ENCODE results near the gene NR6A1. TPM values are rescaled to one million over a fixed set of nuclear protein-coding genes. Genes with fewer than 3 reads are reported as not detected.

NR6A1 gene
- total and polyA plus RNA-seq, 2 experiments from 2014 or later, result 44.2 to 139 TPM

DNA sequence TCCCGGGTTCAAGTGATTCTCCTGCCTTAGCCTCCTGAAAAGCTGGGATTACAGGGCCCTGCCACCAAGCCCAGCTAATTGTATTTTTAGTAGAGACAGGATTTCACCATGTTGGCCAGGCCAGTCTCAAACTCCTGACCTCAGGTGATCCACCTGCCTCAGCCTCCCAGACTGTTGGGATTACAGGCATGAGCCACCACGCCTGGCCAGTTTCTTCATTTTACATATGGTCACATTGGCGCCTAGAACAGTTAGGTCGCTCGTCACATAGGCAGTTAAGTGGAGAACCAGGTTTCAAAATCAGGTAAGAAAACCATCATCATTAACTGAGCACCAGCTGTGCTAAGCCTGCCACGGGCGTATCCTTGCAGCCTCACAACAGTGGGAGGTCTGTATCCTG is 41.9 kb upstream of the NR6A1 start (continued):
- TF ChIP-seq, protein P1, sequence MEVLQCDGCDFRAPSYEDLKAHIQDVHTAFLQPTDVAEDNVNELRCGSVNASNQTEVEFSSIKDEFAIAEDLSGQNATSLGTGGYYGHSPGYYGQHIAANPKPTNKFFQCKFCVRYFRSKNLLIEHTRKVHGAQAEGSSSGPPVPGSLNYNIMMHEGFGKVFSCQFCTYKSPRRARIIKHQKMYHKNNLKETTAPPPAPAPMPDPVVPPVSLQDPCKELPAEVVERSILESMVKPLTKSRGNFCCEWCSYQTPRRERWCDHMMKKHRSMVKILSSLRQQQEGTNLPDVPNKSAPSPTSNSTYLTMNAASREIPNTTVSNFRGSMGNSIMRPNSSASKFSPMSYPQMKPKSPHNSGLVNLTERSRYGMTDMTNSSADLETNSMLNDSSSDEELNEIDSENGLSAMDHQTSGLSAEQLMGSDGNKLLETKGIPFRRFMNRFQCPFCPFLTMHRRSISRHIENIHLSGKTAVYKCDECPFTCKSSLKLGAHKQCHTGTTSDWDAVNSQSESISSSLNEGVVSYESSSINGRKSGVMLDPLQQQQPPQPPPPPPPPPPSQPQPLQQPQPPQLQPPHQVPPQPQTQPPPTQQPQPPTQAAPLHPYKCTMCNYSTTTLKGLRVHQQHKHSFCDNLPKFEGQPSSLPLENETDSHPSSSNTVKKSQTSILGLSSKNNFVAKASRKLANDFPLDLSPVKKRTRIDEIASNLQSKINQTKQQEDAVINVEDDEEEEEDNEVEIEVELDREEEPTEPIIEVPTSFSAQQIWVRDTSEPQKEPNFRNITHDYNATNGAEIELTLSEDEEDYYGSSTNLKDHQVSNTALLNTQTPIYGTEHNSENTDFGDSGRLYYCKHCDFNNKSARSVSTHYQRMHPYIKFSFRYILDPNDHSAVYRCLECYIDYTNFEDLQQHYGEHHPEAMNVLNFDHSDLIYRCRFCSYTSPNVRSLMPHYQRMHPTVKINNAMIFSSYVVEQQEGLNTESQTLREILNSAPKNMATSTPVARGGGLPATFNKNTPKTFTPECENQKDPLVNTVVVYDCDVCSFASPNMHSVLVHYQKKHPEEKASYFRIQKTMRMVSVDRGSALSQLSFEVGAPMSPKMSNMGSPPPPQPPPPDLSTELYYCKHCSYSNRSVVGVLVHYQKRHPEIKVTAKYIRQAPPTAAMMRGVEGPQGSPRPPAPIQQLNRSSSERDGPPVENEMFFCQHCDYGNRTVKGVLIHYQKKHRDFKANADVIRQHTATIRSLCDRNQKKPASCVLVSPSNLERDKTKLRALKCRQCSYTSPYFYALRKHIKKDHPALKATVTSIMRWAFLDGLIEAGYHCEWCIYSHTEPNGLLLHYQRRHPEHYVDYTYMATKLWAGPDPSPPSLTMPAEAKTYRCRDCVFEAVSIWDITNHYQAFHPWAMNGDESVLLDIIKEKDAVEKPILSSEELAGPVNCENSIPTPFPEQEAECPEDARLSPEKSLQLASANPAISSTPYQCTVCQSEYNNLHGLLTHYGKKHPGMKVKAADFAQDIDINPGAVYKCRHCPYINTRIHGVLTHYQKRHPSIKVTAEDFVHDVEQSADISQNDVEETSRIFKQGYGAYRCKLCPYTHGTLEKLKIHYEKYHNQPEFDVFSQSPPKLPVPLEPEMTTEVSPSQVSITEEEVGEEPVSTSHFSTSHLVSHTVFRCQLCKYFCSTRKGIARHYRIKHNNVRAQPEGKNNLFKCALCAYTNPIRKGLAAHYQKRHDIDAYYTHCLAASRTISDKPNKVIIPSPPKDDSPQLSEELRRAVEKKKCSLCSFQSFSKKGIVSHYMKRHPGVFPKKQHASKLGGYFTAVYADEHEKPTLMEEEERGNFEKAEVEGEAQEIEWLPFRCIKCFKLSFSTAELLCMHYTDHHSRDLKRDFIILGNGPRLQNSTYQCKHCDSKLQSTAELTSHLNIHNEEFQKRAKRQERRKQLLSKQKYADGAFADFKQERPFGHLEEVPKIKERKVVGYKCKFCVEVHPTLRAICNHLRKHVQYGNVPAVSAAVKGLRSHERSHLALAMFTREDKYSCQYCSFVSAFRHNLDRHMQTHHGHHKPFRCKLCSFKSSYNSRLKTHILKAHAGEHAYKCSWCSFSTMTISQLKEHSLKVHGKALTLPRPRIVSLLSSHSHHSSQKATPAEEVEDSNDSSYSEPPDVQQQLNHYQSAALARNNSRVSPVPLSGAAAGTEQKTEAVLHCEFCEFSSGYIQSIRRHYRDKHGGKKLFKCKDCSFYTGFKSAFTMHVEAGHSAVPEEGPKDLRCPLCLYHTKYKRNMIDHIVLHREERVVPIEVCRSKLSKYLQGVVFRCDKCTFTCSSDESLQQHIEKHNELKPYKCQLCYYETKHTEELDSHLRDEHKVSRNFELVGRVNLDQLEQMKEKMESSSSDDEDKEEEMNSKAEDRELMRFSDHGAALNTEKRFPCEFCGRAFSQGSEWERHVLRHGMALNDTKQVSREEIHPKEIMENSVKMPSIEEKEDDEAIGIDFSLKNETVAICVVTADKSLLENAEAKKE (CRISPR knock-in tag; IDR thresholded peaks at IDR 0.05), result no peak
- no peak for TF ChIP-seq ZNF114 (CRISPR knock-in tag; IDR thresholded peaks at IDR 0.05)
- no peak for TF ChIP-seq JUNB (IDR thresholded peaks at IDR 0.05; ENCODE audit: unreplicated experiment)
- no peak for TF ChIP-seq EZH2phosphoT487 (IDR thresholded peaks at IDR 0.05; ENCODE audit: unreplicated experiment)
- TF ChIP-seq NANOG (IDR thresholded peaks at IDR 0.05; ENCODE audit: borderline replicate concordance), result no peak

GRCh38 chr9:124812441-124812876 is 41.3 kb upstream of the NR6A1 start:
- H3K36me3 Mint-ChIP-seq (ENCODE audit: low read depth), result no peaks in the 10 kb centered on the region; the same call in 2 of the 3 replicates
- Histone ChIP-seq H3K36me3 (ENCODE audit: insufficient read depth) (no peaks in the 10 kb centered on the region), H3K4me2 (no peak overlapping the region), H3F3A (replicated peaks; ENCODE audit: low read depth) (0 out of 2 replicates have a peak, but pooled peaks cover 4% of the 10 kb centered on the region), H2AFZ (no peak overlapping the region), H3K79me2 (replicated peaks; ENCODE audit: insufficient read depth) (no peaks in the 10 kb centered on the region), H4K20me1 (replicated peaks; ENCODE audit: insufficient read depth) (no peaks in the 10 kb centered on the region), H3K9me2 (ENCODE audit: insufficient read depth) (no peaks in the 10 kb centered on the region), H3K27me3 (ENCODE audit: insufficient read depth) (no peaks in the 10 kb centered on the region), H3K4me1 (ENCODE audit: insufficient read depth) (peaks cover 14% of the 10 kb centered on the region), H3K27ac (ENCODE audit: low read depth) (no peak overlapping the region), H3K4me3 (no peak overlapping the region)
- H3K4me3 Mint-ChIP-seq, result no peak overlapping the region
- peaks cover 12% of the 10 kb centered on the region for H3K27me3 Mint-ChIP-seq (ENCODE audit: insufficient read depth, low read depth, poor library complexity)
- H3K9me3 Mint-ChIP-seq, result no peaks in the 10 kb centered on the region
- ATAC-seq, result no peak; the same call in 2 of the 3 replicates
- no peak for DNase-seq (ENCODE audit: low spot score)
- H3K27ac Mint-ChIP-seq, result no peak overlapping the region
- H3K4me1 Mint-ChIP-seq, result peaks cover 34% of the 10 kb centered on the region
- TF ChIP-seq, protein P2, sequence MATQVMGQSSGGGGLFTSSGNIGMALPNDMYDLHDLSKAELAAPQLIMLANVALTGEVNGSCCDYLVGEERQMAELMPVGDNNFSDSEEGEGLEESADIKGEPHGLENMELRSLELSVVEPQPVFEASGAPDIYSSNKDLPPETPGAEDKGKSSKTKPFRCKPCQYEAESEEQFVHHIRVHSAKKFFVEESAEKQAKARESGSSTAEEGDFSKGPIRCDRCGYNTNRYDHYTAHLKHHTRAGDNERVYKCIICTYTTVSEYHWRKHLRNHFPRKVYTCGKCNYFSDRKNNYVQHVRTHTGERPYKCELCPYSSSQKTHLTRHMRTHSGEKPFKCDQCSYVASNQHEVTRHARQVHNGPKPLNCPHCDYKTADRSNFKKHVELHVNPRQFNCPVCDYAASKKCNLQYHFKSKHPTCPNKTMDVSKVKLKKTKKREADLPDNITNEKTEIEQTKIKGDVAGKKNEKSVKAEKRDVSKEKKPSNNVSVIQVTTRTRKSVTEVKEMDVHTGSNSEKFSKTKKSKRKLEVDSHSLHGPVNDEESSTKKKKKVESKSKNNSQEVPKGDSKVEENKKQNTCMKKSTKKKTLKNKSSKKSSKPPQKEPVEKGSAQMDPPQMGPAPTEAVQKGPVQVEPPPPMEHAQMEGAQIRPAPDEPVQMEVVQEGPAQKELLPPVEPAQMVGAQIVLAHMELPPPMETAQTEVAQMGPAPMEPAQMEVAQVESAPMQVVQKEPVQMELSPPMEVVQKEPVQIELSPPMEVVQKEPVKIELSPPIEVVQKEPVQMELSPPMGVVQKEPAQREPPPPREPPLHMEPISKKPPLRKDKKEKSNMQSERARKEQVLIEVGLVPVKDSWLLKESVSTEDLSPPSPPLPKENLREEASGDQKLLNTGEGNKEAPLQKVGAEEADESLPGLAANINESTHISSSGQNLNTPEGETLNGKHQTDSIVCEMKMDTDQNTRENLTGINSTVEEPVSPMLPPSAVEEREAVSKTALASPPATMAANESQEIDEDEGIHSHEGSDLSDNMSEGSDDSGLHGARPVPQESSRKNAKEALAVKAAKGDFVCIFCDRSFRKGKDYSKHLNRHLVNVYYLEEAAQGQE (IDR thresholded peaks at IDR 0.05; ENCODE audit: unreplicated experiment), result no peak
- TF ChIP-seq, protein P3, sequence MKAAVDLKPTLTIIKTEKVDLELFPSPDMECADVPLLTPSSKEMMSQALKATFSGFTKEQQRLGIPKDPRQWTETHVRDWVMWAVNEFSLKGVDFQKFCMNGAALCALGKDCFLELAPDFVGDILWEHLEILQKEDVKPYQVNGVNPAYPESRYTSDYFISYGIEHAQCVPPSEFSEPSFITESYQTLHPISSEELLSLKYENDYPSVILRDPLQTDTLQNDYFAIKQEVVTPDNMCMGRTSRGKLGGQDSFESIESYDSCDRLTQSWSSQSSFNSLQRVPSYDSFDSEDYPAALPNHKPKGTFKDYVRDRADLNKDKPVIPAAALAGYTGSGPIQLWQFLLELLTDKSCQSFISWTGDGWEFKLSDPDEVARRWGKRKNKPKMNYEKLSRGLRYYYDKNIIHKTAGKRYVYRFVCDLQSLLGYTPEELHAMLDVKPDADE (IDR thresholded peaks at IDR 0.05), result no peak
- TF ChIP-seq ZNF331 (CRISPR knock-in tag; IDR thresholded peaks at IDR 0.05; ENCODE audit: low read depth), result no peak
